Renal pelvis (tissue), 4 donors: ENCODE data around the gene UROC1. TPM values are rescaled to one million over a fixed set of nuclear protein-coding genes. Genes with fewer than 3 reads are reported as not detected.

Experiments
- DNase-seq: peaks from one replicate; pipeline ENCODE4 v3.0.0-alpha.2; 2013
- polyA plus RNA-seq, 3 donors: library from polyadenylated mRNA; unstranded; fragments of 120-200 nt; gene quantifications; one replicate each; pipeline ENCODE4 v1.2.1, GENCODE V29; 2013; ENCODE audit not compliant: insufficient read length in 3 of 3

Gene UROC1
- polyA plus RNA-seq, 3 donors: 0.06 to 0.19 (median 0.13) TPM

GRCh38 chr3:126480861-126481260, 36.7 kb downstream of the UROC1 start:
- DNase-seq: no peak

DNA sequence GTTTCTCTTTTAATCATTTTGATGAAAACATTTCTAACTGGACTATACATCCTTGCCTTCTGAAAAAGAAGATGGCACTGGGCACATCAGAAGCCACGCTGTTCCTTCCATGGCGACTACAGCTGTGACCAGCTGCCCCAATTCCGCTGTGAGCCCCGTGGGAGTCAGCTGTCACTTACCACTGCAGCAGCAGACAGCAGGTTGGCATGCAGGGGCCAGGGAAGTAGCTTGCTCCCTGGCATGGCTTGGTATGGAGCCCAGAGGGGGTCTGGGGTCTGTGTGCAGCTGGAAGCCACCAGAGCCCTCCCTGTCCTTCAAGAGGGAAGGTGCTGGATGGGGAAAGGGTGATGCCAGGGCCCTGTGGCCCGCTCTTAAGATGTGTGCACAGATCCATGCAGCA, 37.4 kb downstream of the UROC1 start:
- DNase-seq: no peak

DNA sequence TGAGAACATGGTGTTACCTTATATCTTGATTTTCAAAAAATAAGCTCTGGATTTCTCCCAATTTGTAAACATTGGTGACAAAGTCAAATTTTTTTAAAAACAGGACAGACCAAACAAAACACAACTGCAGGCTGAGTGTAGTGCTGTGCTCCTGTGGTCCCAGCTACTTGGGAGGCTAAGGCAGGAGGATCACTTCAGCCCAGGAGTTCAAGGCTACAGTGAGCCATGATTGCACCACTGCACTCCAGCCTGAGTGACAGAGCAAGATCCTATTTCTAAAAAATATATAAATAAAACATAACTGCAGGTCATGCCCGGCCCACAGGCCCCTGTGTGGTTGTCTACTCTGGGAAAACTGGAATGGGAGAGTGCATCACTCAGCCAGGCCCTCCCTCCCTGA, 37.9 kb downstream of the UROC1 start:
- DNase-seq: no peak

GRCh38 chr3:126478581-126479310, 38.8 kb downstream of the UROC1 start:
- no peak for DNase-seq

DNA sequence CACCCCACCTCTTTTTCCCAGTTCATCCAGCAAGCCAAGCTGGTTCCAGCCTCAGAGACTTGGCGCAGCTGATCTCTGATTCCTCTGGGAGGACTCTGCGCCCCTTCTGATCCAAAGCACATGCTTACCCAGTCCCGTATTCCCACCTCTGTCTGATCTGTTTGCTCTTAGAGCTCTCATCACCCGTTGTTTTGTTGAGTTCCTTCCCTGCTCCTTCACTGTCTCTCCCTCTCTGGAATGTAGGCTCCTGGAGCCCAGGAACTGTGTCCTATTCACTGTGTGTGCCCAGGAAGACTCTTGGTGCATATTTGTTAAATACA, 40.6 kb downstream of the UROC1 start:
- no peak for DNase-seq

DNA sequence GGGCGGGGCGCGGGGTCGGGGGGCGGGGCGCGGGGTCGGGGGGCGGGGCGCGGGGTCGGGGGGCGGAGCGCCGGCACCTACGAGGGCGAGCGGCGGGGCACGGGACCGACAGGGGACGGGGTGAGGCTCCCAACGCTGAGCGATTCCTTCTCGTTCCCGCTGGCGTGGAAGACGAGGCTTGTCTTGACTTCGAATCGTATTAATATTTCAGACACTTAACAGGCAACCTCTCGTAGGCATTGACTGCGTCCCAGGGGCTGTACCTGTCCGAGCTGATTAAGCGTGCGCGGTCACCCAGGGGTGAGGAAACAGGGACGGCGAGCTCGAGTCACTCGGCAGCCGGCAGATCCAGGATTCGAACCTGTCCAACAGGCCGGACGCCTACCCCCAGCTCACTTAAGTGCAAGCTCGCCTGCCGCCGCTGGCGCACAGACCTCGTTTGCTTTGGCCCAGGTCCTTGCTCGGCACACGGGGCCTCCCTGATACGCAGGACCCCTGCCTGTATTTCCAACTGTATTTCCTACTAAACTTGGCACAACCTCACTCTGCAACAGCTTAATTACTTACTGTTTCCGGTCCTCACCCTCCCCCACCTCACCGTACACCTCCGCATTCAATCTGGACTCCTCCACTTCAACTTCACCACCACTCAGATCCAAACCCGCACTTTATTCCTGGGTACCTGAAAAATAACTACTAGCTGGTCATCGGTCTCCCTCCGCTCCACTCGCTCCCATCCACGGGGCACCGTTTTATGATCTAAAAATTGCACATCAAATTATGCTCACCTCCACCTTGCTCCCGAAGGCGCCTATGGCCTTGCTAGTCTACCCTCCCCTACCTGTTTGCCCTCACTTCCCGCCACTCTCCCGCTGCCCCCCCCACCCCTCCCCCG, 41.2 kb downstream of the UROC1 start:
- peak; percentile 51 for DNase-seq

DNA sequence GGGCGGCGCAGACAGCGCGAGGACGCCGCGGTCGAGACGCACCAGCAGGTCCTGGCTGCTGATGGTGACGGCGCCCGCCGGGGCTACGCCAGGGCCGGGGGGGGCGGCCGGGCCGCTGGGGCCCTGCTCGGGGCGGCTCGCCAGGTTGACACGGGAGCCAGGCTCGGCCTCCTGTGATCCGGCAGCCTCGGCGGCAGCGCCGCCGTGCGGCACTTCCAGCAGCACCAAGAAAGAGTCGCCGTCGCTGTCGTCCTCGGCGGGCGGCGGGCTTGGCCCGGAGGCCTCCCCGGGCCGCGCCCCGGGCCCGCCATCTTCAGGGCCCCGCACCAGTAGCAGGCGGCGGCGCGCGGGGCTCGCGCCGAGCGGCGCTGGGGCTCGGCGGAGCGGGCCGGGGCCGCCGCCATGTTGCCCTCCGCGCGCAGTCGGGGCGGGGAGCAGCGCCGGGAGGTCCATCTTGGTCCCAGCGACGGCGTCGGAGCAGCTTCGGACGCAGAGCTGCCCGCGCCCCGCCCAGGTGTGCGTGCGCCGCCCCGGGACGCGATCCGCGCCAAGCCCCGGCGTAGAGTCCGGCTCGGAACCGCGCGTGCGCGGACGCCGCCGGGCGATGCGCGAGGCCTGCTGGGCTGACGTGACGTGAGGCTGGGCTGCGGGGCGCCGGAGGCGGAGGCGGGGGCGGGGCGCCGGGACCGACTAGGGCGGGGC, 42.0 kb downstream of the UROC1 start, which contains the start of gene ZXDC:
Gene ZXDC (minus strand): TSS at position 479 of the 702 bp plus-strand sequence. CDS start 26 bp downstream, at position 453.
- peak; percentile 92 for DNase-seq

- no peak for DNase-seq
These were observed 42.8 kb downstream of the UROC1 start for GRCh38 chr3:126474498-126475412.

DNA sequence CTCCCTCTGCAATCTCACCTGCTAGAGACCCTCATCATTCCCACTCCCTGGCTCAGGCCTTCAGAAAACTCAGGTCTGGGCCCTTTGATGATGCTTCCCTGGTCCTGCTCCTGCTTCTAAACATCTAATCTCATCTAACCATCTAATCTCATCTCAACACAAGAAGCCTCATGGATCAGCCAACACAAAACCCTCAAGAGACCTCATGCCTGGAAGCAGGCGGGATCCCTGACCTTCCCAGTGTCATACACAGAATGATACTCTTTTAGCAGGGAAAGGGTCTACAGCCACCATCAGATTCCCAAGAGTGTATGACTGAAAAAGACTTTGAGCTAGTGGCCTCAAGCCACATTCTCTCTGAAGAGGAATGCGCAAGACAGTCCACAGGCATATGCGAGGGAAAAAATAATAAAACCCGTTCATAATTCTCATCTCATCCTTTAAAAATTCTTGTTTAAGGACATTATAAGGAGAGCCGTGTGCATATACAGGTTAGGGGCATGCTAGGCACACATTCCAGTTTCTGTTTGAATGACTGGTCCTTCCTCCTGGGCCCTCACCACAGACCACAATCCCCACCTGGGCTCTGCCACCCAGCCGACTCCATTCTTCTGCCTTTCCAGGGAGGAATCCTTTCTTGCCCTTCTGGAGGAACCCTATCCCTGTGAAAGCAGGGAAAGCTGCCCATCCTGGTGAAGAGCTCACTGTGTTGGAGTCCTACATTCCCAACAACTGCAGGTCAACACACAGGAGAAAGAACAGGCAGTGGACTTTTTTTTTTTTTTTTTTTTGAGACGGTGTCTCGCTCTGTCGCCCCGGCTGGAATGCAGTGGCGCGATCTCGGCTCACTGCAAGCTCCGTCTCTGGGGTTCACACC, 44.0 kb downstream of the UROC1 start:
- DNase-seq: no peak

DNA sequence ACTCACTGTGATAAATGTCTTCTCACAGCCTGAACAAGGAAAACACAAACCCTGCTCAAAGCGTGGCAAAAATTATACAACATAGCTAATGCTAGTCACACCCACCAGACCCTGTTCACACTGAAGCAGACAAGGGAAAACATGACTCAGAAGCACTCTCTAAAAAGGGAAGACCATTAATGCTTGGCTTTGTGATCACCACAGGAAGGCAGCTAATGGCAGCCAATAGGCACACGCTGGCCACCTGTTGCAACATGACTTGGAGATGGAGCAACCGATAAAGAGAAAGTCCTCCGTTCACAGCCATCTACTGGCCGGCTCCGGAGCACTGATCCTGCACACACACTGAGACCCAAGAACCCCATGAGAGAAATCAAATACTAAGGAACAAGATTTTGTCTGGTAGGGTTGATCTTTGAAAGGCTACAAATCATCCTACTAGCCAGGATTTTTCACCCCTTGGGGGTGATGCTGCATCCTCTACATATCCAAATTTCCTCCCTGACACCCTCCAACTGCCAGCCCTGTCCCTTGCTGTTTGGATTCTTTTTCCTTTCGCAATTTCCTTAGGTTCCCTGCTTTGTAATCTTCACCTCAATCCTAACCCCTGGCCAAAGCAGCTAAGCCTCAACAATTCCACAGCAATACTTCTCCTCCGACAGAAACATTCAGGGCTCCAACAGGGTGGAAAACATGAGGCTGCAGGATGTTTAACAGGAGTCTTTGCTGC, 45.1 kb downstream of the UROC1 start:
- DNase-seq: no peak

- DNase-seq: no peak
These were observed 48.1 kb downstream of the UROC1 start for GRCh38 chr3:126469479-126469878.

DNA sequence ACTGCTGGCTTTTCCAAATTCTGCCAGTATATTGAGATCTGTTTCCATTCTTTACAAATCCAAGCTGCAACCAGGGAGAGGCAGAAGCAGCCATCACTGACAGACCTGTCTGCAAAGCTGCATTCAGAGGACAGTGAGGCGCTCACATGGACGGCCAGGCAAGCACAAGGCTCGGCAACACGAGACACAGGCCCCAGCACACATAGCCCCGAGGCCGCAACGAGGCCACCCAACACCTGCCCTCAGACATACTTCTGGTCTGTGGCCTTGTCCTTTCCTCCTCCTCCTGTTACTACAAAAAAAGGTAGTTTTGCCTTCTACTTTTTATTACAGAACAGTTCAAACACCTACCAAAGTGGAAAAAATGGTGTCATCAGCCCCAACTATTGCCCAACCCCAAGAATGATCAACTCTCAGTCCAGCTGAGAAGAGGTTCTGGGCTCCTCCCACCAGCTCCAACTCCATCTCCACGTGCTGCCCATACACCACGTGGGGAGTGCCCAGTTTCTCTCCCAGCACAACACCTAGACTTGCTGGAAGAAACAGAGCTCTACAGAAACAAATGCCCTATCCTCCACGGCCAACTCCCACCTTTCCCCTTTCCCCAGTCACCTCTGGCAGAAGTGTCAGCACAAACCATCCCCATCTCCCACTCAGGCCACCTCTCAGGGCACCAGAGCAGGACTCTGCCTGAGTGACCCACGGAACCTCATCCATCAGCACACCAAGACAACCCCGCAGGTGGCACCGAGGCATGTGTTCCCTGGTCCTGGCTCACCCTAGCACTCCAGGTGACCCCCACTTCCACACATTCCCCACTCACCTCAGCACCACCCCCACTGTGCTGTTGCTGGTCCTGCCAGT, 49.3 kb downstream of the UROC1 start:
- no peak for DNase-seq

- no peak for DNase-seq
These were observed 50.0 kb downstream of the UROC1 start for GRCh38 chr3:126467611-126467955.

- DNase-seq: no peak
These were observed 50.5 kb downstream of the UROC1 start for GRCh38 chr3:126466886-126467610.

- no peak for DNase-seq
These were observed 51.5 kb downstream of the UROC1 start for GRCh38 chr3:126465928-126466544.

GRCh38 chr3:126464997-126465396, 52.6 kb downstream of the UROC1 start:
- DNase-seq: no peak

- no peak for DNase-seq
These were observed 53.1 kb downstream of the UROC1 start for GRCh38 chr3:126464494-126464893.

GRCh38 chr3:126464093-126464492, 53.5 kb downstream of the UROC1 start:
- no peak for DNase-seq
